IPS-20b (cell line): ENCODE measurements around the gene SFRP2.
A peak's percentile ranks its signal among the peaks of the same experiment; 100 is the strongest.

ENCODE experiments used
- H3K27ac ChIP-seq: one replicate; pipeline ENCODE4 v1.5.1; 2013; ENCODE audit warnings: low read length
- H3K27me3 ChIP-seq: 2 replicates; pipeline ENCODE4 v1.6.1; 2013; ENCODE audit warnings: mild to moderate bottlenecking, low read length, inconsistent platforms; ENCODE audit not compliant: insufficient read depth
- H3K36me3 ChIP-seq: 2 replicates; pipeline ENCODE4 v1.6.1; 2013; ENCODE audit warnings: low read depth, mild to moderate bottlenecking, inconsistent platforms, low read length, moderate library complexity; ENCODE audit not compliant: insufficient read depth
- H3K4me1 ChIP-seq: 2 replicates; pipeline ENCODE4 v1.6.1; 2013; ENCODE audit warnings: mild to moderate bottlenecking, control low read depth, inconsistent platforms, low read length, moderate library complexity; ENCODE audit not compliant: insufficient read depth
- H3K4me3 ChIP-seq: 2 replicates; pipeline ENCODE4 v1.5.1; 2013; ENCODE audit warnings: mild to moderate bottlenecking, low read length, inconsistent platforms
- H3K9ac ChIP-seq: 2 replicates; pipeline ENCODE4 v1.6.1; 2013; ENCODE audit warnings: low read depth, mild to moderate bottlenecking, inconsistent platforms, low read length, moderate library complexity
- H3K9me3 ChIP-seq: 2 replicates; pipeline ENCODE4 v1.6.1; 2013; ENCODE audit warnings: mild to moderate bottlenecking, low read depth, low read length, inconsistent platforms; ENCODE audit not compliant: insufficient read depth

The SFRP2 gene

DNA sequence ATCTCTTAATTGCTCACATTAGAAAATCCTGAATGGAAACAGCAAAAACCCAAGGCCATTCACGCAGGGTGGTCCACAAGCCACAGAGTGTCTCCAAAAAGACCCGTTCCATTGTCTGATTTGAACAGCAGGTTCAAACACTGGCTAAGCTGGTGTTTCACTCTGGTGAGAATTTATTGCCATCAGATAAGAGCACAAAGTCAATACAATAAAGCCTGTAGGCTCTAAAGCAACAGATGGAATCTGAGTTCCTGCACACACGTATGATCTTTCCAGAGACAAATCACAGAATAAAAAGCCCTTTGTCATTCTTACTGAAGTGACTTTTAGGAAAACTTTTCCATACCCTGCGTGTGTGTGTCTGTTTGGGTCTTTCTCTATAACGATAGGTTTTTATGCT is 5.1 kb upstream of the SFRP2 start:
- Histone ChIP-seq H3K27me3 (peaks cover 29% of the 10 kb centered on the region), H3K9ac (0 out of 2 replicates have a peak overlapping the region, but pooled peaks have one; percentile 20), H3K9me3 (no peaks in the 10 kb centered on the region), H3K4me1 (peaks cover 14% of the 10 kb centered on the region), H3K36me3 (no peaks in the 10 kb centered on the region), H3K27ac (no peak overlapping the region), H3K4me3 (no peak overlapping the region)

DNA sequence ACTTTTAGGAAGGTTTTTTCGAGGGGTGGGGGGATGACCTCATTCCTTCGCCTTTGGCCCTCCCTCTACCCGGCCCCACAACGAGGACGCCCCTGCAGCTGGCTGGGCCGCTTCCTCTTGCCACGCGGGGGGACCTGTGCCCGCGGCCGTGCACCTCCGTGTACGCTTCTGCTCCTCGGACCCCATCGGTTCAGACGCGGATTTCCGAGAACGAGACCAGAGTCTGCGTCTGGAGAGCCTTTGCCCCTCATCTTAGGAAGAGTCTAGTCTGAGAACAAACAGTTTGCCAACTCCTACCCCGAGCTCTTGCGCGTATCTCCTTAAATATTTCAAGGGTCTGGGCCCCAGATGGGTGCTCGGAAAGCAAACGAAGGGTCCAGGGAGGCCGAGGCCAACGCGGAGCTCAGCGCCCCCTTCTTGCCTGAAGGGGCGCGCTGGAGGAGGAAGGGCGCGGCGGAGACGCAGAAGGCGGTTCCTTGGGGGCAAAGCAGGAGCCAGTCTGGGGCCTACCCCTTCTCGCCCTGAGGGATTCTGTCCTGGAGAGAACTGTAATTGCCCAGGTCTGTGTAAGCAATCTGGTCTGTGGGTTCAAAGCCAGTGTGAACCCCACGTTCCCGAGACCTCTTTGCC is 3.9 kb upstream of the SFRP2 start:
- peak overlapping the region; percentile 97 for H3K9ac ChIP-seq

DNA sequence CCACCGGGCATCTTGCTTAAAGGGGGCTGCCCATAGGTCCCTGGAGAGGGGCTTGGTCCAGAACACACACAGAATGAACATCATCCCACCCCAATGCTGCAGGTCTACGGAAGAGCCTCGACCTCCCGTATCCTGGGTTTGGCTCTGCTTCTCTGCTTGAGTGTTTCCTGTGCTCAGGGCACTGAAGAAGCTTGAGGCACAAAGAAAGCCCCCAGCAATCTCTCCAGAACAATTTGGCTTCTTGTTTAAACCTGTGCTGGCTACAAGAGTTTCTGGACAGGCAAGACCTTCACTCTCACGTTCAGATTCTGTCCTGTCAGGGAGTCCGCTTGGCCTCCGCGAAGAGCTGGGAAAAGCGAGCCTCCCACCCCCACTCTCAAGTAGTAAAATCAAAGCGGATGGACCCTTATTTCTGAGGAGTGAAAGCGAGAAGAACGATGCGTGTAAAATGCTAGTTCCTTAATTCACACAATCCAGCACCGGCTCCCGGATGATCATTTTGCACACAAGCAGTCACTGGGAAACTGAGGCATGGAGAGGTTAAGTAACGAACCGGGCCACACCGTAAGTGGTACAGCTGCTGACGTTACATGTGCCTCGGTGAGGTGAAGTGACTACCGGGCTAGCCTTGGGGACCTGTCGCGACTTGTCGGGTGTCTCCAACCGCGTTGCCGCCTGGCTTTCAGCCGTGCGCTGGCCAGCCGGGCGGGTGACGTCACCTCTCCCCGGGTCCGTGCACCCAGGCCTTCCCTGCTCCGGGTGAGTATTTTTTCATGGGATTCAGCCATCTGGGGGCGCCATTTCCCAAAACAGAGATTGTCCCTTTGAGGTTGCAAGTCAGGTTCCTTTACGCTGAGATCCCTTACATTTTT is 3.1 kb upstream of the SFRP2 start:
- Histone ChIP-seq H3K9ac (peak overlapping the region; percentile 97), H3K4me3 (peak overlapping the region; percentile 84), H3K27me3 (peaks cover 29% of the 10 kb centered on the region)

More for the DNA sequence above, 3.9 kb upstream of the SFRP2 start:
- Histone ChIP-seq H3K4me3 (peak overlapping the region; percentile 84), H3K27ac (peak overlapping the region; percentile 55), H3K9me3 (no peaks in the 10 kb centered on the region), H3K4me1 (peaks cover 14% of the 10 kb centered on the region), H3K36me3 (no peaks in the 10 kb centered on the region), H3K27me3 (peaks cover 29% of the 10 kb centered on the region)

DNA sequence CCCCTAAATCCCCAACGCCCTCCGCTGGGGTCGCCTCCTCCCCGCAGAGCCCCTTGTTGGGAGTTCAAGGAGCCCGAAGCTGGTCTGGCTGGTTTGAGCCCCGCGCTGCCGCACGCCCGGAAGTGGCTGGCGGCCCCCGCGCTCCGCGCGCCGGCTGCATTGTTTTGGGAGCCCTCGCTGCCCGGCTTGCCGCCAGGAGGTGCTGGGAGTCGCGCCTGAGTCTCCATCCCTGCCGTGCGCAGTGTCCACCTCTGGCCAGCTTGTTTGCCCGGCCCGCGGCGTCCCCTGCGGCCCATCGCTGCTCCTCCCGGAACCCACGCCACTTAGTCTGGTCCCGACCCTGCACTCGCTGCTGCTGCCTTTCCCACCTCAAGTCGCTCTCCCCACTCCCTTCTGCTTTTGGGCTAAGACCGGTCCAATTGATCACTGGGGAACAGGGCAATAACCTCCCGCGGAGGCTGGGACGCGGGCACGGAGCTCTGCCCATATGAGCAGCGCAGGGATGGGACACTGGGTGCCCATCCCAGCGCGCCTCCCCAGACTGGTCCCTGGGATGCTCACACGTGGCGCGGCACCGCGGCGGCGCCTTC is 2.2 kb upstream of the SFRP2 start:
- Histone ChIP-seq H3K9me3 (no peaks in the 10 kb centered on the region), H3K27me3 (peaks cover 29% of the 10 kb centered on the region), H3K36me3 (peaks cover 12% of the 10 kb centered on the region; the same call in 1 of the 2 replicates), H3K27ac (peak overlapping the region; percentile 78), H3K4me3 (peak overlapping the region; percentile 84), H3K9ac (peak overlapping the region; percentile 97; the same call in 1 of the 2 replicates), H3K4me1 (peaks cover 14% of the 10 kb centered on the region)

More for the DNA sequence above, 3.1 kb upstream of the SFRP2 start:
- no peaks in the 10 kb centered on the region for H3K9me3 ChIP-seq
- peaks cover 14% of the 10 kb centered on the region for H3K4me1 ChIP-seq
- H3K27ac ChIP-seq: no peak overlapping the region
- peaks cover 4% of the 10 kb centered on the region; the same call in 1 of the 2 replicates for H3K36me3 ChIP-seq

DNA sequence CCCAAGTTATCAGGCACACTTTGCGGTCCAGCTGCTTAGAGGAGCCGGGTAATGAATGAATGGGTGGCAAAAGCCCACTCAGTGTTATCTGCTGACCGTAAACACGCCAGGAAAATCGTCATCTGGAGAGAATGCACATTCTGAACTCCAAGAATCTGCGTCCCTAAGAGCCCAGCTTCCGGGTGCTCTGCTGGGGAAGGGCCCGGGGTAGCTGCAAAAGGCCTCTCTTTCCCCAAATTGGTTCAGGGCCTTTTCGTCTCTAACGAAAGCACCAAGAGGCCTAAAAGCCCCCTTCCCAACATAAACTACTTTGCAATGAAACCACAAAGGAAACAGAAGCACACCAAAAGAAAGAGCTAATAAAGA is 1.6 kb upstream of the SFRP2 start:
- Histone ChIP-seq H3K36me3 (peaks cover 17% of the 10 kb centered on the region; the same call in 1 of the 2 replicates), H3K9me3 (no peaks in the 10 kb centered on the region), H3K27me3 (peaks cover 29% of the 10 kb centered on the region), H3K4me3 (peak overlapping the region; percentile 84), H3K4me1 (peaks cover 15% of the 10 kb centered on the region), H3K9ac (peak overlapping the region; percentile 97; the same call in 1 of the 2 replicates), H3K27ac (peak overlapping the region; percentile 78)

DNA sequence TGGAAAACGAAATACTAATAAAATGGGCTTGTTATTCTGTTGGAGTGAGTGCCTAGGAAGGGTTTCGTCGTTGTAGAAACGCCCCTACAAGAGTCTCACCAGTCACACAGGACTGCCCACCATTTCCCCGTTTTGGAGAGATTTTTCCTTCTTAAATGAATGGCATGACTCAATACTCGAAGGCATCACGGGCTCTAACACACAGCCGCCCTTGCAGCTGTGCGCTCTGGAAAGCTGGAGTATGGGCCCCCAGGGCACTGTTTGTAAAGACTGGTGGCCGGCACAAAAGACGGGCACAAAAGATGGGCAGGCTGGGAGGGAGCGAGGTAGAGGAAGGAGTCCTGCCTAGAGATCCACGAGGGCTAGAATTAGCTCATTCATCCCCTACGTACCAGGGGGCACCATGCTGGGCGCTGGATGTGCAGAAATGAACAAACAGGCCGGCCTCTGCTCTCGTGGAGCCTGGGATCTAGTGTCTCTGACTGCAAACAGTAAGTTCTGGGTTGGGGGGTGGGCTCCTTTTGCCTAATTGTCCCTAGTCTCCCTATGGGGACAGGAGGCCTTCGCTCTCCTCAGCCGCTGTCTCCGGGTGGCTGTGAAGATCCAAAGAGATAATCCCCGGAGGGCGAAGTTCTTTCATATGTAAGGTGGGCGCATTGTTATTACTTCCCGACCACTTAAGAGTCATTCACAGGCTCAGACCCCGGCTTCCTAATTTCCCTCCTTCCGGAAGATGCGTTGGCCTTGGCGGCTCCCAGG is 1.0 kb upstream of the SFRP2 start:
- Histone ChIP-seq H3K4me1 (peaks cover 18% of the 10 kb centered on the region), H3K36me3 (peaks cover 23% of the 10 kb centered on the region), H3K9ac (peak overlapping the region; percentile 97), H3K4me3 (peak overlapping the region; percentile 84), H3K27ac (peak overlapping the region; percentile 95), H3K9me3 (no peaks in the 10 kb centered on the region), H3K27me3 (peaks cover 29% of the 10 kb centered on the region)

DNA sequence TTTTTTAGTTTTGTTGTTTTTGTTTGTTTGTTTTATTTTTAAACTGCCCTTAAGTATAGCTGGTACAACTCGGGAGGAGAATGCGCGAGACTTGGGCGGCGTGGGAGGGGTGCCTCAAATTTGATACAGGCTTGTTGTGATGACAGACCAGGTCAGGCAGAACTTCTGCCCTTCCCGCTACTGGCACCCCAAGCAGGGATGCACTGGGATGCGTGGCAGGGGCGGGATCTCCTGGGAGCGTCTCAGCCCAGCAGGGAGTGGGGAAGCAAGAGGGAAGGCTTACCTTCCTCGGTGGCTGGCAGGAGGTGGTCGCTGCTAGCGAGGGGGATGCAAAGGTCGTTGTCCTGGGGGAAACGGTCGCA is 851 bp downstream of the SFRP2 start:
- peak overlapping the region; percentile 63 for H3K27ac ChIP-seq
- peaks cover 42% of the 10 kb centered on the region for H3K36me3 ChIP-seq
- peaks cover 16% of the 10 kb centered on the region for H3K27me3 ChIP-seq
- peaks cover 27% of the 10 kb centered on the region for H3K4me1 ChIP-seq
- peak overlapping the region; percentile 84 for H3K4me3 ChIP-seq
- no peaks in the 10 kb centered on the region for H3K9me3 ChIP-seq
- peak overlapping the region; percentile 97 for H3K9ac ChIP-seq

DNA sequence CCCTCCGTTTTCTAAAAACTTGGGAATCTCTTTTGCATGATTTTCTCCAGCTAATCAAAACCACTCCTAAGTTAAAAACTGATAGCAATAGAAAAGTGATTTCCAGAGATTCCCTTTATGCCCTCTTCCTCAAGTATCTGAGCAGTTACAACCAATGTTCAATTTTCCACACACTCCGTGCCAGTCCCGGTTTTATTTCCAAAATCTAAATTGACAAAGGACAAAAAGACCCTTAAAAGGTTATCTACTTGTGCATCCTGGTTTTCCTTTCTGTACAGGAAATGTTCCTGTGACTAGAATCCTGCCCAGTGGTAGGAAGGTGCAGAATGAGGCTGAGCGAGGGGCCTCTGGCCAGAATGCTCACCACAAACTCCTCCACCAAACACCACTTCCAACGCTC is 1.3 kb downstream of the SFRP2 start:
- Histone ChIP-seq H3K9me3 (no peaks in the 10 kb centered on the region), H3K4me1 (peaks cover 28% of the 10 kb centered on the region), H3K27me3 (peaks cover 15% of the 10 kb centered on the region), H3K27ac (peak overlapping the region; percentile 63), H3K36me3 (peaks cover 47% of the 10 kb centered on the region), H3K9ac (peak overlapping the region; percentile 97; the same call in 1 of the 2 replicates), H3K4me3 (peak overlapping the region; percentile 84)

DNA sequence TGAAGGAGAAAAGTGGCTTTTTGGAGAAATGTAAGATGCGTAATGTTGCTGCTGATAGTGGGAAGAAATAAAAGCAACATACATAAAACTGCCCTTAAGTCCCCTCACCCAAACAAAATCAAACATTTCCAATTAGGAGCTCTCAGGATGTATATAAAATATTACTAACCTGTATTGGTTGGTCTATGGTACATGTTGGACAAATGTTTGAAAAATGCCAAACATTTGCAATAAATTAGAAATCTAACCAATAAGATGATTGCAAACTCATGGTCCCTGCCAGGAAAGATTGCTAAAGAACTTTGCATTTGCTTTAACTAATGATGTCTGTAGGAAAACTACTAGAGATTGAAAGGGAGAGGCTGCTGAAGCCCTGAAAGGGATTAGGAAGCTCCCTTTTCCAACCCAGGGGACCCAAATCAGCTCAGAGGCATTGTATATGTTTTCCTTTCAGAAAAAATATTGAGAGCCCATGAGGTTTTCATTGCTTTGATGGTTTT is 1.8 kb downstream of the SFRP2 start:
- H3K9ac ChIP-seq: peak overlapping the region; percentile 97; the same call in 1 of the 2 replicates
- H3K9me3 ChIP-seq: no peaks in the 10 kb centered on the region
- peak overlapping the region; percentile 63 for H3K27ac ChIP-seq
- peaks cover 10% of the 10 kb centered on the region for H3K27me3 ChIP-seq
- H3K36me3 ChIP-seq: peaks cover 51% of the 10 kb centered on the region
- H3K4me3 ChIP-seq: peak overlapping the region; percentile 84
- H3K4me1 ChIP-seq: peaks cover 32% of the 10 kb centered on the region

DNA sequence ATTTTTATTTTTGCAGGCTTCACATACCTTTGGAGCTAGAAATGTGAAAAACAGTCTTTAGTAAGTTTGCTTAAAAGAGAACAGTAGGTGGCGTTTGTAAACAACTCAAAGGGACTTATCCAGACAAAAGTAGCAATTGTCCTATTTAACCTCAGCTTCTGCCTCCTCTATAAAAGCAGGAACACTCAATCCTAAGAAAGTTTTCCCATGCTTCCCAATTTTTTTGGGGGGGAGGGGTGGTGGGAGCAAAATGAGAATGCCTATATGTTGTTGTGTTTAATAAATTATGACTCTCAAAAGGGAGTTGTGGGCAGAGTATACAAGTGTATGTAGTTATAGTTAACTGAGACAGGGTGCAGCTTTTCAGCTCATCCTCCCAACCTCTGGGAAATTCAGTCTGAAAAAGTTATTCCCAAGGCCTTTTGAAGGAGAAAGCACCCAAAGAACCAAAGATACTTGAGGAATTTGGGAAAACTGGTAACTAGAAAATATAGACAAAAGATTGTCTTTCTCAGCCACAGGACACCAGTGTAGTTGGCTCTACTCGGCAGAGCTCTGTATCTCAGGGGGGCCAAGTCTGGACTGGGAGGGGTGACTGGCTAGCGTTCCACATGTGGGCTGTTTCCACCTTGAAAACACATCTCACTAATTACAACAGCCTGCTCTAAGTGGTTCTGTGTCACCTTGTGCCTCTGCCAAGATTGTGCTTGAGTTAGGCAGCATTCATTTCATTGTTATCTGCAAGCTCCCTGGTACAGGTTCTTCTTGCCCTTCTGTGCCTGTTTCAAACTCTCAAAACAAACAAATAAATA is 2.8 kb downstream of the SFRP2 start:
- peak overlapping the region; percentile 84 for H3K4me3 ChIP-seq
- no peak overlapping the region for H3K27ac ChIP-seq
- peaks cover 61% of the 10 kb centered on the region for H3K36me3 ChIP-seq
- peaks cover under 1% of the 10 kb centered on the region; the same call in 1 of the 2 replicates for H3K27me3 ChIP-seq
- H3K9me3 ChIP-seq: no peaks in the 10 kb centered on the region
- H3K4me1 ChIP-seq: peaks cover 26% of the 10 kb centered on the region
- peak overlapping the region; percentile 97; the same call in 1 of the 2 replicates for H3K9ac ChIP-seq
